ENCODE data around the gene PBX4.

DNA sequence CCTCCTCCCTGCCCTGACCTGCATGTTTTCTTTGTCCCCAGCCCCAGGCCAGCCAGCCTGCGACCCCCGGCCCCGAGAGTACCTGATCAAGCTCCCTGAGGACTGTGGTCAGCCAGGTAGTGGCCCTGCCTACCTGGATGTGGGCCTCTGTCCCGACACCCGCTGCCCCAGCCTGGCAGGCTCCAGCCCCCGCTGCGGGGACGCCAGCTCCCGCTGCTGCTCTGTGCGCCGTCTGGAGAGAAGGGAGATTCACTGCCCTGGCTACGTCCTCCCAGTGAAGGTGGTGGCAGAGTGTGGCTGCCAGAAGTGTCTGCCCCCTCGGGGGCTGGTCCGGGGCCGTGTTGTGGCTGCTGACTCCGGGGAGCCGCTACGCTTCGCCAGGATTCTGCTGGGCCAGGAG lies 74.8 kb downstream of the PBX4 start:
- TF ChIP-seq, protein P1, sequence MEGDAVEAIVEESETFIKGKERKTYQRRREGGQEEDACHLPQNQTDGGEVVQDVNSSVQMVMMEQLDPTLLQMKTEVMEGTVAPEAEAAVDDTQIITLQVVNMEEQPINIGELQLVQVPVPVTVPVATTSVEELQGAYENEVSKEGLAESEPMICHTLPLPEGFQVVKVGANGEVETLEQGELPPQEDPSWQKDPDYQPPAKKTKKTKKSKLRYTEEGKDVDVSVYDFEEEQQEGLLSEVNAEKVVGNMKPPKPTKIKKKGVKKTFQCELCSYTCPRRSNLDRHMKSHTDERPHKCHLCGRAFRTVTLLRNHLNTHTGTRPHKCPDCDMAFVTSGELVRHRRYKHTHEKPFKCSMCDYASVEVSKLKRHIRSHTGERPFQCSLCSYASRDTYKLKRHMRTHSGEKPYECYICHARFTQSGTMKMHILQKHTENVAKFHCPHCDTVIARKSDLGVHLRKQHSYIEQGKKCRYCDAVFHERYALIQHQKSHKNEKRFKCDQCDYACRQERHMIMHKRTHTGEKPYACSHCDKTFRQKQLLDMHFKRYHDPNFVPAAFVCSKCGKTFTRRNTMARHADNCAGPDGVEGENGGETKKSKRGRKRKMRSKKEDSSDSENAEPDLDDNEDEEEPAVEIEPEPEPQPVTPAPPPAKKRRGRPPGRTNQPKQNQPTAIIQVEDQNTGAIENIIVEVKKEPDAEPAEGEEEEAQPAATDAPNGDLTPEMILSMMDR (IDR thresholded peaks at IDR 0.05): no peak
- TF ChIP-seq POLR2A (IDR thresholded peaks at IDR 0.05): no peak

All from adrenal gland (tissue), 5 donors.